Vagina (tissue), 2 donors: ENCODE results near the gene DTX1. TPM values are rescaled to one million over a fixed set of nuclear protein-coding genes. Genes with fewer than 3 reads are reported as not detected.

ENCODE experiments used
- DNase-seq, 2 donors: peaks; one replicate each; pipeline ENCODE4 v3.0.0-alpha.2; 2017; ENCODE audit errors: extremely low spot score in 2 of 2
- H3K27ac ChIP-seq: fragments of 200-600 bp; sonication (generic); one replicate; pipeline ENCODE4 v1.5.1; 2019
- H3K27me3 ChIP-seq: fragments of 200-600 bp; sonication (generic); one replicate; pipeline ENCODE4 v1.5.1; 2019
- H3K36me3 ChIP-seq, 2 donors: fragments of 200-600 bp; sonication (generic); one replicate each; pipeline ENCODE4 v1.5.1; 2017 to 2019
- H3K4me1 ChIP-seq: fragments of 200-600 bp; sonication (generic); one replicate; pipeline ENCODE4 v1.5.1; 2019
- H3K4me3 ChIP-seq, 2 donors: fragments of 200-600 bp; sonication (generic); 1 replicate in 1 of 2; 2 replicates in 1 of 2; pipeline ENCODE4 v1.5.1; 2016 to 2019
- H3K9me3 ChIP-seq: fragments of 200-600 bp; sonication (generic); one replicate; pipeline ENCODE4 v1.5.1; 2019
- POLR2A ChIP-seq, 2 donors: fragments of 450-650 bp; IDR thresholded peaks; one replicate each; pipeline ENCODE4 v1.6.1; 2017; ENCODE audit warnings: antibody characterized with exemption in 2 of 2, mild to moderate bottlenecking in 2 of 2, moderate library complexity in 2 of 2
- POLR2AphosphoS5 ChIP-seq, 2 donors: sonication (generic); formaldehyde crosslinking; IDR thresholded peaks; one replicate each; pipeline ENCODE4 v1.9.0; 2017; ENCODE audit warnings: antibody characterized with exemption in 2 of 2, mild to moderate bottlenecking in 2 of 2, low read depth in 1 of 2; ENCODE audit not compliant: insufficient read depth in 1 of 2
- intact Hi-C: fragments of 100-400 bp; cut with DNase I; formaldehyde crosslinking; loops from one replicate; pipeline ENCODE4 v1.15.1; 2023
- total RNA-seq: library from RNA; depleted of rRNA; stranded (reverse); fragments of >200 nt; gene quantifications from one replicate; pipeline ENCODE4 v1.2.3, GENCODE V29; 2016
- TF ChIP-seq, protein P1 (sequence below), 3 experiments: fragments of 450-650 bp in 2 of 3; fragments of 200-600 bp in 1 of 3; sonication (generic) in 1 of 3; IDR thresholded peaks; one replicate each; pipeline ENCODE4 v1.5.1; 2017 to 2019; ENCODE audit warnings: antibody characterized with exemption in 3 of 3, mild to moderate bottlenecking in 2 of 3, moderate library complexity in 2 of 3

Gene DTX1
- total RNA-seq, 1 donor from 2014 or later: 8.3 TPM

DNA sequence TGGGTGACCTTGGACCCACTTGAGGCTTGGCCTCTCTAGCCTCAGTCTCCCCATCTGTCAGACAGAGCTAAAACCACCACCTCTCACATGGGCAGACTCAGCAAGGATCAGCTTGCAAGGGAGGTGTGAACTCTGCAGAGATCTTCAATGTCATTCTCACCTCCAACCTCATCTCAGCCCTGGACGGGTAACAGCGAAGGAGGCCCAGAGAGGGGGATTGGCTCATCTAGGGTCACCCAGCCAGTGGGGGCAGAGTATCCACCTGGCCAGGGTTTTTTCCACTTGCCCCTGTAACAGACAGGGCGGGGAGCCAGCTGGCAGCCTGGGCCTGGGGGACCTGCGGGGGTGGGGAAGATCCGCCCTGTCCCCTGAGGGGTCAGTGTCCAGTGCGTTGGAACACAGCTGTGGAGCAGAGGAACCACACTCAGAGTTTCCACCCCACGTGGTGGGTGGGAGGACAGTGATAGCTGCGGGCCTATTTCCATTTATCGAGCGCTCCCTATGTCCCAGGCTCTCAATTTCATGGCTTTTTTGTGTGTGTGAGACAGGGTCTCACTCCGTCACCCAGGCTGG, 27.4 kb downstream of the DTX1 start:
- intact Hi-C loops: no loop called here
- Histone ChIP-seq H3K4me3 (no peak overlapping the region), H3K27ac (no peak overlapping the region), H3K4me1 (no peaks in the 10 kb centered on the region), H3K27me3 (no peaks in the 10 kb centered on the region), H3K9me3 (no peaks in the 10 kb centered on the region), H3K36me3 (no peaks in the 10 kb centered on the region)
- TF ChIP-seq POLR2A (IDR thresholded peaks at IDR 0.05) (no peak), POLR2AphosphoS5 (IDR thresholded peaks at IDR 0.05; ENCODE audit: insufficient read depth in 1 of 2, low read depth in 1 of 2) (no peak)
- TF ChIP-seq, protein P1, sequence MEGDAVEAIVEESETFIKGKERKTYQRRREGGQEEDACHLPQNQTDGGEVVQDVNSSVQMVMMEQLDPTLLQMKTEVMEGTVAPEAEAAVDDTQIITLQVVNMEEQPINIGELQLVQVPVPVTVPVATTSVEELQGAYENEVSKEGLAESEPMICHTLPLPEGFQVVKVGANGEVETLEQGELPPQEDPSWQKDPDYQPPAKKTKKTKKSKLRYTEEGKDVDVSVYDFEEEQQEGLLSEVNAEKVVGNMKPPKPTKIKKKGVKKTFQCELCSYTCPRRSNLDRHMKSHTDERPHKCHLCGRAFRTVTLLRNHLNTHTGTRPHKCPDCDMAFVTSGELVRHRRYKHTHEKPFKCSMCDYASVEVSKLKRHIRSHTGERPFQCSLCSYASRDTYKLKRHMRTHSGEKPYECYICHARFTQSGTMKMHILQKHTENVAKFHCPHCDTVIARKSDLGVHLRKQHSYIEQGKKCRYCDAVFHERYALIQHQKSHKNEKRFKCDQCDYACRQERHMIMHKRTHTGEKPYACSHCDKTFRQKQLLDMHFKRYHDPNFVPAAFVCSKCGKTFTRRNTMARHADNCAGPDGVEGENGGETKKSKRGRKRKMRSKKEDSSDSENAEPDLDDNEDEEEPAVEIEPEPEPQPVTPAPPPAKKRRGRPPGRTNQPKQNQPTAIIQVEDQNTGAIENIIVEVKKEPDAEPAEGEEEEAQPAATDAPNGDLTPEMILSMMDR (IDR thresholded peaks at IDR 0.05): no peak
- no peak for DNase-seq

DNA sequence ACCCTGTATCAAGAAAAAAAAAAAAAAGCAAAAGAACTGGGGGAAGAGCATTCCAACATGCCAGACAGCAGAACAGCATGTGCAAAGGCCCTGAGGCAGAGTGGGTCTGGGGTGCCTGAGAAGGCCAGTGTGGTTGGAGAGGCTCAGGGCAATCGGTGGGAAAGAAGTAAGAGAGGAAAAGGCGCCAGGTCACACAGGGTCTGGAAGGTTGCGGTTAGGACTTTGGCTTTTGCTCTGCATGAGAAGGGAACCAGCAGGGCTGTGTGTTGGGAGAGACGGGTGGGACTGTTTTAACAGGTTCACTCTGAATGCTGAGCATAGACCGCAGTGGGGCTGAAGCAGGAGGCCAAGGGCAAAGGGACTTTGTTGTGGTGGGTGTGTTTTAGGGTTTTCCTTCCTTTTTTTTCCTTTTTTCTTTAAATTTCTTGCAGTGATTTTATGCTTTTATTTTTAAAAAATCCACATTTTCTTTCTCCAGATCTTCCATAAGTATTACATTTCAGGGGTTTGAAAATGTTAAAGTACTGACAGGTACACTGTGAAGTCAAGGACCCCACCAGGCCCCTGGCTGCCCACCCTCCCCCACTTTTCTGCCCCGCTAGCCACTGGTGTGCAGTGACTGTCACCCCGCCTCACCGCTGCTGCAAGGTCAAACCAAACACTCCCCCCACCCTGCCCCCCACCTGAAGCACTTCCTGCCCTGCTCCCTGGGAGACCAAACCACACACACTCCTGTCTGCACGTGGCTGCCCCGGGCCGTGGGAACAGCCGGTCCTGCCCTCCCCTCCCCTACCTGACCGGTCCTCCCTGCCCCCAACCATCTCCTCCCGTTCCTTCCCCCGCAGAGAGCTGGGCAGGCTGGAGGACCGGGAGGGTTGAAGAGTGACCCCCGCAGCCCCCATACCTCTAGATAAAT, 30.0 kb downstream of the DTX1 start:
- H3K36me3 ChIP-seq: no peaks in the 10 kb centered on the region
- TF ChIP-seq POLR2AphosphoS5 (IDR thresholded peaks at IDR 0.05; ENCODE audit: insufficient read depth in 1 of 2, low read depth in 1 of 2) (no peak), POLR2A (IDR thresholded peaks at IDR 0.05) (no peak)
- intact Hi-C loops: no loop called here
- H3K27ac ChIP-seq: no peak overlapping the region
- H3K9me3 ChIP-seq: no peaks in the 10 kb centered on the region
- no peaks in the 10 kb centered on the region for H3K27me3 ChIP-seq
- H3K4me1 ChIP-seq: no peaks in the 10 kb centered on the region
- no peak for DNase-seq
- no peak overlapping the region for H3K4me3 ChIP-seq

DNA sequence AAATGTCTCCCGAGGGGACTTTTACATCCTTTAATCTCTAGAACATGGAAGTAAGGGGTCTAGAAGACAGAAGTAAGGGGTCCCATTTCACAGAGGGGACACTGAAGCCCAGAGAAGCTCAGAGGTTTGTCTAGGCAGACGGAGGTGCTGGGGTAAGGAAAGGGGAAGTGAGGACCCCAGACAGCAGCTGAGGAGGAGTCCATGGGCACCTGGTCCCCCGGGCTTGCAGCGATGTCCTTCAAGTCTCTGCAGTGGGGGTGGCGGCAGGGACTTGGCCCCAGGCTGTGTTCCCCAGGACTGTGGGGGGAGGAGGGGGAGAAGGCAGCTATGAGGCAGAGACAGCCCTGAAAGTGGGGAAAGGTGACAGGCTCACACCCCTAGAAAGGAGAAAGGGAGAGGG, 30.7 kb downstream of the DTX1 start:
- Histone ChIP-seq H3K27ac (no peak overlapping the region), H3K27me3 (no peaks in the 10 kb centered on the region), H3K36me3 (no peaks in the 10 kb centered on the region), H3K4me3 (no peak overlapping the region), H3K4me1 (no peaks in the 10 kb centered on the region), H3K9me3 (no peaks in the 10 kb centered on the region)
- DNase-seq: no peak
- TF ChIP-seq POLR2AphosphoS5 (IDR thresholded peaks at IDR 0.05; ENCODE audit: insufficient read depth in 1 of 2, low read depth in 1 of 2) (no peak), POLR2A (IDR thresholded peaks at IDR 0.05) (no peak)
- TF ChIP-seq, protein P1 (IDR thresholded peaks at IDR 0.05): no peak
- intact Hi-C loops: no loop called here

DNA sequence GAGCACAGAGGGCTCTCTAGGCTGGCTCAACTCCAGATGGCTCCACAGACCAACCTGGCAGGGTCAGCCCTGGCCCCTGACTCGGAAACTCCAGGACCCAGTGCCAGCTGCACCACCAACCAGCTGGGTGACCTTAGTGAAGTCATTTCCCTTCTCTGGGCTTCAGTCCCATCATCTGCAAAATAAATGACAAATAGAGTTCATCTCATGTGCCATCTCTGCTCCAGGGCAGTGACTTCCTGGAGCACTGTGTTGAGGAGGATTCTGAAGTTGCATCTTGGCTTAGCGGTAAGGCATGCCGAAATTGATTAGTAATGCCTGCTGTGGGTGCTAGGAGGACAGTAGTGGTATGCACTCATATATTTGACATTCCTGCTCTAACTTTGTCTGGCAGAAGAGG, 31.5 kb downstream of the DTX1 start:
- Histone ChIP-seq H3K27me3 (no peaks in the 10 kb centered on the region), H3K9me3 (no peaks in the 10 kb centered on the region), H3K27ac (no peak overlapping the region), H3K4me1 (no peaks in the 10 kb centered on the region), H3K36me3 (no peaks in the 10 kb centered on the region), H3K4me3 (no peak overlapping the region)
- TF ChIP-seq POLR2A (IDR thresholded peaks at IDR 0.05): no peak
- TF ChIP-seq, protein P1 (IDR thresholded peaks at IDR 0.05): no peak
- DNase-seq: no peak
- intact Hi-C loops: no loop called here

DNA sequence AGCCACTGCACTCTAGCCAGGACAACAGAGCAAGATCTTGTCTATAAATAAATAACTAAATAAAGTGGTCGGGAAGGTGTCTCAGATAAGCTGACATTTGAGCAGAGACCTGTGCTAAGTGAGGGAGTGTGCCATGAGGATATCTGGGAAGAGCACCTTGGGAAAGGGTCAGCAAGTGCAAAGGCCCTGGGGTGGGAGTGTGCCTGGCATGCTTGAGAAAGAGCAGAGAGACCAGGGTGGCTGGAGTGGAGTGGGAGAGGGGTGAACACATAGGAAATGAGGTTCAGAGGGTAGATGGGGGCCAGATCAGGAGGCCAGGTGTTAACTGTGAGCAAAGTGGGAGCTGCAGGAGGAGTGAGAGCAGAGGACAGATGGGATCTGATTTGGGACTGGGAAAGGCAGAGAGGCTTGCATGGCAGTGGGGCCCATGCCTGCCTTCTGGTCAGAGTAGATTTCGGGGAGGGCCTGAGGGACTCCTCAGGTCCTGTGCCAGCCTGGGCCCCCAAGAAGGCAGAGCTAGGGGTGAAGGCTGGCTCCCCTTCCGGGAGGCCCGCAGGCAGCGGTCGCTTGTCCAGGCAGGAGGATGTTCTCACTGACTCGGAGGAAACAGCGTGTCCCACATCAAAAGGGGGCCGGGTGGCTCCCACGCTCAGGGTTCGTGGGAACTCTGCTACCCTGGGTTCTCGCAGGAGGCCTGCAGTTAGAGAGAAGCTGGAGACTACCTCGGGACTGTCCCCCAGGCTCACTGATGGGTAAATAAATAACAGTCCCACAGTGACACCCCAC, 32.6 kb downstream of the DTX1 start:
- DNase-seq: no peak
- H3K9me3 ChIP-seq: no peaks in the 10 kb centered on the region
- intact Hi-C loops: no loop called here
- TF ChIP-seq POLR2A (IDR thresholded peaks at IDR 0.05) (no peak), POLR2AphosphoS5 (IDR thresholded peaks at IDR 0.05; ENCODE audit: insufficient read depth in 1 of 2, low read depth in 1 of 2) (no peak)
- TF ChIP-seq, protein P1 (IDR thresholded peaks at IDR 0.05): no peak
- no peaks in the 10 kb centered on the region for H3K36me3 ChIP-seq
- H3K27ac ChIP-seq: no peak overlapping the region
- no peaks in the 10 kb centered on the region for H3K4me1 ChIP-seq
- no peak overlapping the region for H3K4me3 ChIP-seq
- H3K27me3 ChIP-seq: no peaks in the 10 kb centered on the region
